H1 (cell line): ENCODE results near the gene SPAAR. TPM values are rescaled to one million over a fixed set of nuclear protein-coding genes. Genes with fewer than 3 reads are reported as not detected.

Experiments
- CTCF ChIA-PET: fragments of 300-600 bp; sonication (Branson Sonifier 250); formaldehyde crosslinking; loops from one replicate; lab custom pipeline; 2021; ENCODE audit not compliant: partially characterized antibody; lab: Charles Lee
- POLR2A ChIA-PET: fragments of 300-600 bp; sonication (Branson Sonifier 250); formaldehyde crosslinking; loops from one replicate; lab custom pipeline; 2021; ENCODE audit warnings: inconsistent platforms; ENCODE audit not compliant: partially characterized antibody; lab: Charles Lee
- DNase-seq, 2 experiments: peaks; one replicate each; pipeline versions ENCODE4 v3.0.0 to v3.0.0-alpha.2; 2010 to 2022; ENCODE audit warnings: low spot score in 2 of 2, low read depth in 1 of 2, mixed read lengths in 1 of 2
- FAIRE-seq: peaks from 2 replicates; lab custom pipeline; 2011; peaks lifted over from hg19 to GRCh38; lab: Jason Lieb, UNC
- H2AFZ ChIP-seq: 2 replicates; pipeline ENCODE4 v1.8.1; 2012; ENCODE audit warnings: low read length, inconsistent platforms
- H2AK5ac ChIP-seq: 2 replicates; pipeline ENCODE4 v1.6.1; 2013; ENCODE audit warnings: low read depth, low read length
- H2BK120ac ChIP-seq: replicated peaks from 2 replicates; pipeline ENCODE3; 2013; ENCODE audit warnings: low read depth, low read length, inconsistent platforms
- H2BK12ac ChIP-seq: 2 replicates; pipeline ENCODE4 v1.6.1; 2013; ENCODE audit warnings: low read depth, low read length
- H2BK15ac ChIP-seq: 2 replicates; pipeline ENCODE4 v1.6.1; 2013; ENCODE audit warnings: low read length
- H2BK20ac ChIP-seq: 2 replicates; pipeline ENCODE4 v1.6.1; 2013; ENCODE audit warnings: low read length
- H2BK5ac ChIP-seq: 2 replicates; pipeline ENCODE4 v1.6.1; 2013; ENCODE audit warnings: low read depth, low read length
- H3K14ac ChIP-seq: 2 replicates; pipeline ENCODE4 v1.6.1; 2013; ENCODE audit warnings: inconsistent platforms; ENCODE audit not compliant: insufficient read length
- H3K18ac ChIP-seq: 2 replicates; pipeline ENCODE4 v1.6.1; 2013; ENCODE audit warnings: low read length; ENCODE audit errors: extremely low read depth
- H3K23ac ChIP-seq: 2 replicates; pipeline ENCODE4 v1.6.1; 2013; ENCODE audit warnings: inconsistent platforms; ENCODE audit not compliant: insufficient read length
- H3K23me2 ChIP-seq: 2 replicates; pipeline ENCODE4 v1.6.1; 2013; ENCODE audit warnings: low read depth, low read length
- H3K27ac ChIP-seq: 2 replicates; pipeline ENCODE4 v1.6.1; 2011; ENCODE audit warnings: low read depth, low read length, inconsistent platforms
- H3K27me3 ChIP-seq, 4 experiments: replicated peaks in 1 of 4; 1 replicate in 1 of 4; 2 replicates in 3 of 4; pipeline versions ENCODE4 v1.6.1 to v1.8.1; 2011 to 2013; ENCODE audit warnings: low read length in 3 of 4, mild to moderate bottlenecking in 3 of 4, inconsistent platforms in 2 of 4, mixed read lengths in 2 of 4, moderate library complexity in 1 of 4; ENCODE audit not compliant: control insufficient read depth in 3 of 4, insufficient read depth in 3 of 4; ENCODE audit errors: extremely low read depth in 1 of 4
- H3K36me3 ChIP-seq, 4 experiments: 2 replicates each; pipeline versions ENCODE4 v1.6.1 to v1.8.1; 2011 to 2013; ENCODE audit warnings: mild to moderate bottlenecking in 4 of 4, low read length in 3 of 4, moderate library complexity in 2 of 4, control low read depth in 1 of 4, inconsistent platforms in 1 of 4; ENCODE audit not compliant: insufficient read depth in 4 of 4, control insufficient read depth in 2 of 4
- H3K4ac ChIP-seq: replicated peaks from 2 replicates; pipeline ENCODE3; 2013; ENCODE audit warnings: low read length, low read depth, mixed read lengths, inconsistent platforms; ENCODE audit not compliant: insufficient read length
- H3K4me1 ChIP-seq, 4 experiments: replicated peaks in 1 of 4; 1 replicate in 1 of 4; 2 replicates in 3 of 4; pipeline versions ENCODE4 v1.6.1 to v1.8.1; 2011 to 2013; ENCODE audit warnings: low read length in 3 of 4, inconsistent platforms in 2 of 4, mixed read lengths in 1 of 4; ENCODE audit not compliant: insufficient read depth in 4 of 4, control insufficient read depth in 3 of 4
- H3K4me2 ChIP-seq, 2 experiments: 2 replicates each; pipeline versions ENCODE4 v1.6.1 to v1.8.1; 2011 to 2013; ENCODE audit warnings: low read depth in 2 of 2, low read length in 2 of 2, control low read depth in 1 of 2, inconsistent platforms in 1 of 2, mild to moderate bottlenecking in 1 of 2; ENCODE audit not compliant: insufficient read depth in 1 of 2
- H3K4me3 ChIP-seq, 4 experiments: fragments of 200-600, 300-600 bp in 1 of 4; sonication (generic), shearing (Covaris generic), sonication (Bioruptor Twin) in 1 of 4; 2 replicates each; pipeline versions ENCODE4 v1.5.1 to v1.8.1; 2011 to 2016; ENCODE audit warnings: low read length in 4 of 4, low read depth in 3 of 4, control low read depth in 2 of 4, inconsistent platforms in 2 of 4, mild to moderate bottlenecking in 2 of 4, mixed read lengths in 1 of 4, moderate library complexity in 1 of 4; ENCODE audit not compliant: insufficient read depth in 2 of 4; ENCODE audit errors: extremely low read depth in 1 of 4
- H3K56ac ChIP-seq: replicated peaks from 2 replicates; pipeline ENCODE3; 2013; ENCODE audit warnings: low read depth, mild to moderate bottlenecking, mixed read lengths, low read length, inconsistent platforms; ENCODE audit not compliant: insufficient read length
- H3K79me1 ChIP-seq: 2 replicates; pipeline ENCODE4 v1.6.1; 2013; ENCODE audit warnings: low read depth, low read length, control low read depth
- H3K79me2 ChIP-seq, 2 experiments: 2 replicates each; pipeline versions ENCODE4 v1.6.1 to v1.8.1; 2012 to 2013; ENCODE audit warnings: low read length in 2 of 2, mild to moderate bottlenecking in 2 of 2, inconsistent platforms in 1 of 2; ENCODE audit not compliant: insufficient read depth in 2 of 2, control insufficient read depth in 1 of 2
- H3K9ac ChIP-seq, 4 experiments: replicated peaks in 1 of 4; 1 replicate in 1 of 4; 2 replicates in 3 of 4; pipeline versions ENCODE4 v1.6.1 to v1.8.1; 2011 to 2013; ENCODE audit warnings: low read depth in 3 of 4, low read length in 3 of 4, control low read depth in 2 of 4, mild to moderate bottlenecking in 2 of 4, moderate library complexity in 2 of 4, inconsistent platforms in 1 of 4; ENCODE audit errors: extremely low read depth in 1 of 4
- H3K9me3 ChIP-seq, 2 experiments: 2 replicates each; pipeline versions ENCODE4 v1.6.1 to v1.8.1; 2012 to 2013; ENCODE audit warnings: mild to moderate bottlenecking in 2 of 2, moderate library complexity in 2 of 2, control low read depth in 1 of 2, inconsistent platforms in 1 of 2, low read depth in 1 of 2, low read length in 1 of 2, mixed read lengths in 1 of 2; ENCODE audit not compliant: insufficient read depth in 2 of 2
- H4K20me1 ChIP-seq, 2 experiments: replicated peaks in 1 of 2; 2 replicates each; pipeline versions ENCODE3 to v1.8.1; 2011 to 2013; ENCODE audit warnings: inconsistent platforms in 2 of 2, low read length in 2 of 2, mild to moderate bottlenecking in 1 of 2; ENCODE audit not compliant: insufficient read depth in 2 of 2, control insufficient read depth in 1 of 2
- H4K5ac ChIP-seq: 2 replicates; pipeline ENCODE4 v1.6.1; 2013; ENCODE audit warnings: low read length, low read depth, mixed read lengths, inconsistent platforms; ENCODE audit not compliant: insufficient read length
- H4K8ac ChIP-seq: 2 replicates; pipeline ENCODE4 v1.8.0; 2013; ENCODE audit warnings: mild to moderate bottlenecking, moderate library complexity, low read length, inconsistent platforms; ENCODE audit not compliant: insufficient read depth; ENCODE audit errors: extremely low read depth
- H4K91ac ChIP-seq: replicated peaks from 2 replicates; pipeline ENCODE3; 2013; ENCODE audit warnings: low read length, mixed read lengths, inconsistent platforms; ENCODE audit not compliant: insufficient read length
- BRCA1 ChIP-seq: IDR thresholded peaks from 2 replicates; pipeline ENCODE4 v1.6.1; 2012; ENCODE audit warnings: low read depth, low read length, improper control_type of control experiment
- EGR1 ChIP-seq: IDR thresholded peaks from 2 replicates; pipeline ENCODE4 v1.6.1; 2011; ENCODE audit warnings: low read depth, low read length, borderline replicate concordance
- FOSL1 ChIP-seq: IDR thresholded peaks from 2 replicates; pipeline ENCODE4 v1.6.1; 2011; ENCODE audit warnings: mild to moderate bottlenecking, low read depth, low read length, moderate library complexity; ENCODE audit not compliant: insufficient read depth
- GABPA ChIP-seq: IDR thresholded peaks from 2 replicates; pipeline ENCODE4 v1.6.1; 2011; ENCODE audit warnings: mild to moderate bottlenecking, low read length, moderate library complexity, borderline replicate concordance; ENCODE audit not compliant: insufficient read depth
- HDAC6 ChIP-seq: IDR thresholded peaks from one replicate; pipeline ENCODE4 v1.7.1; 2012; ENCODE audit warnings: low read depth, mild to moderate bottlenecking, inconsistent platforms, low read length, moderate library complexity
- KDM5A ChIP-seq: fragments of 200-600 bp; IDR thresholded peaks from 2 replicates; pipeline ENCODE4 v1.7.1; 2012; ENCODE audit warnings: mild to moderate bottlenecking, low read length, inconsistent platforms, mixed read lengths
- POU5F1 ChIP-seq: IDR thresholded peaks from 2 replicates; pipeline ENCODE4 v1.6.1; 2011; ENCODE audit warnings: low read depth, mild to moderate bottlenecking, low read length, moderate library complexity
- RXRA ChIP-seq: IDR thresholded peaks from 2 replicates; pipeline ENCODE4 v1.6.1; 2011; ENCODE audit warnings: low read depth, mild to moderate bottlenecking, low read length, moderate library complexity; ENCODE audit not compliant: insufficient read depth
- SIX5 ChIP-seq: IDR thresholded peaks from 2 replicates; pipeline ENCODE4 v1.6.1; 2011; ENCODE audit warnings: mild to moderate bottlenecking, low read depth, low read length
- USF2 ChIP-seq: IDR thresholded peaks from 2 replicates; pipeline ENCODE4 v1.6.1; 2011; ENCODE audit warnings: low read length, improper control_type of control experiment
- ZNF274 ChIP-seq: IDR thresholded peaks from 2 replicates; pipeline ENCODE4 v1.7.0; 2012; ENCODE audit warnings: low read length, borderline replicate concordance; ENCODE audit errors: extremely low read depth
- WGBS, 2 experiments: shearing (Covaris generic) in 1 of 2; methylation state at CpG; one replicate each; pipeline versions ENCODE4 v1.1.6 to v1.1.7; 2013 to 2015; ENCODE audit warnings: low lambda C conversion rate in 2 of 2, mixed read lengths in 2 of 2, inconsistent platforms in 1 of 2, low coverage in 1 of 2, missing lambda C conversion rate in 1 of 2; ENCODE audit not compliant: insufficient replicate concordance in 2 of 2, insufficient coverage in 1 of 2, insufficient read length in 1 of 2; ENCODE audit errors: extremely low coverage in 1 of 2, missing lambda C conversion rate in 1 of 2; 5-methylcytosine and 5-hydroxymethylcytosine counted together
- polyA plus RNA-seq, 7 experiments: library from polyadenylated mRNA; depleted of rRNA in 3 of 7; stranded (reverse) in 5 of 7; unstranded in 2 of 7; fragments of >200 nt in 5 of 7; fragments of 200-250 nt in 2 of 7; gene quantifications; 1 replicate in 5 of 7; 2 replicates in 1 of 7; 4 replicates in 1 of 7; pipeline versions ENCODE4 v1.2.1 to v1.2.3, GENCODE V29; 2011 to 2013; ENCODE audit warnings: missing spikeins in 2 of 7, mixed read lengths in 2 of 7
- total RNA-seq: library from RNA; stranded (reverse); fragmentation: NEBNext Ultra II Directional; extraction: Animal tissue kit (Norgen Biotek cat#: 25700); gene quantifications from 2 replicates; pipeline ENCODE4 v1.2.1, GENCODE V29; 2021

The SPAAR gene
- total and polyA plus RNA-seq, 2 of the 8 experiments (the other 6 are each of a cell fraction or from before 2014, with no cell fraction given): 0.27 TPM; not detected in 1

- no peak overlapping the region for H3K23ac ChIP-seq
- H3K4me3 ChIP-seq: no peak overlapping the region
- H4K5ac ChIP-seq: no peak overlapping the region
- no peaks in the 10 kb centered on the region for H3K79me2 ChIP-seq
- no peak overlapping the region for H3K27ac ChIP-seq
- H2AK5ac ChIP-seq: no peak overlapping the region
- H4K91ac ChIP-seq: no peak overlapping the region
- 68% methylated on average over 7 of the region's 7 CpGs; no CpG with 5 or more reads in 1 of the 2 experiments for WGBS, 2 experiments
- no peak overlapping the region for H2BK120ac ChIP-seq
- FAIRE-seq (no peak), DNase-seq (no peak)
- no peaks in the 10 kb centered on the region for H3K79me1 ChIP-seq
- no peak overlapping the region for H2BK20ac ChIP-seq
- H2AFZ ChIP-seq: no peak overlapping the region
- H3K23me2 ChIP-seq: no peaks in the 10 kb centered on the region
- no peak overlapping the region for H4K8ac ChIP-seq
- H3K4me2 ChIP-seq: no peak overlapping the region
- no peak overlapping the region for H2BK15ac ChIP-seq
- H2BK5ac ChIP-seq: no peak overlapping the region
- H3K56ac ChIP-seq: no peak overlapping the region
- H2BK12ac ChIP-seq: no peak overlapping the region
- H3K36me3 ChIP-seq: no peaks in the 10 kb centered on the region
- no peaks in the 10 kb centered on the region for H4K20me1 ChIP-seq
- no peak overlapping the region for H3K14ac ChIP-seq
- CTCF ChIA-PET: interaction anchor here (1.0 to 5.7 kb wide), 3 partner anchors 9 to 25 kb away, joined by 4 to 24 read pairs (median 4); no protein-coding TSS in a partner anchor
- no peaks in the 10 kb centered on the region for H3K4me1 ChIP-seq
- no peak overlapping the region for H3K18ac ChIP-seq
- POLR2A ChIA-PET: no interaction called here
- H3K9ac ChIP-seq: no peak overlapping the region
- no peaks in the 10 kb centered on the region for H3K9me3 ChIP-seq
- H3K4ac ChIP-seq: no peak overlapping the region
- peaks cover 0 to 6% (median under 1%) of the 10 kb centered on the region in 4 experiments; a peak in 3 of 7 replicates for H3K27me3 ChIP-seq
- TF ChIP-seq USF2 (no peak), FOSL1 (no peak), ZNF274 (no peak), GABPA (no peak), RXRA (no peak), BRCA1 (no peak), EGR1 (no peak), SIX5 (no peak), HDAC6 (no peak), KDM5A (no peak), POU5F1 (no peak)
These were observed 26.6 kb downstream of the SPAAR start for GRCh38 chr9:35935755-35936509.
